ENCODE data around the gene CDH4. TPM values are rescaled to one million over a fixed set of nuclear protein-coding genes. Genes with fewer than 3 reads are reported as not detected.

Gene CDH4
- total RNA-seq, 2 donors from 2014 or later, result 0.07 to 0.94 TPM

- TF ChIP-seq, protein P1, sequence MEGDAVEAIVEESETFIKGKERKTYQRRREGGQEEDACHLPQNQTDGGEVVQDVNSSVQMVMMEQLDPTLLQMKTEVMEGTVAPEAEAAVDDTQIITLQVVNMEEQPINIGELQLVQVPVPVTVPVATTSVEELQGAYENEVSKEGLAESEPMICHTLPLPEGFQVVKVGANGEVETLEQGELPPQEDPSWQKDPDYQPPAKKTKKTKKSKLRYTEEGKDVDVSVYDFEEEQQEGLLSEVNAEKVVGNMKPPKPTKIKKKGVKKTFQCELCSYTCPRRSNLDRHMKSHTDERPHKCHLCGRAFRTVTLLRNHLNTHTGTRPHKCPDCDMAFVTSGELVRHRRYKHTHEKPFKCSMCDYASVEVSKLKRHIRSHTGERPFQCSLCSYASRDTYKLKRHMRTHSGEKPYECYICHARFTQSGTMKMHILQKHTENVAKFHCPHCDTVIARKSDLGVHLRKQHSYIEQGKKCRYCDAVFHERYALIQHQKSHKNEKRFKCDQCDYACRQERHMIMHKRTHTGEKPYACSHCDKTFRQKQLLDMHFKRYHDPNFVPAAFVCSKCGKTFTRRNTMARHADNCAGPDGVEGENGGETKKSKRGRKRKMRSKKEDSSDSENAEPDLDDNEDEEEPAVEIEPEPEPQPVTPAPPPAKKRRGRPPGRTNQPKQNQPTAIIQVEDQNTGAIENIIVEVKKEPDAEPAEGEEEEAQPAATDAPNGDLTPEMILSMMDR (IDR thresholded peaks at IDR 0.05), result no peak
- Histone ChIP-seq H3K27ac (no peak overlapping the region), H3K4me3 (no peak overlapping the region), H3K36me3 (no peaks in the 10 kb centered on the region), H3K9me3 (no peaks in the 10 kb centered on the region), H3K27me3 (no peaks in the 10 kb centered on the region), H3K4me1 (no peaks in the 10 kb centered on the region)
- DNase-seq (ENCODE audit: low spot score), result no peak
Observed at GRCh38 chr20:61861054-61861841, 609.2 kb downstream of the CDH4 start.

DNA sequence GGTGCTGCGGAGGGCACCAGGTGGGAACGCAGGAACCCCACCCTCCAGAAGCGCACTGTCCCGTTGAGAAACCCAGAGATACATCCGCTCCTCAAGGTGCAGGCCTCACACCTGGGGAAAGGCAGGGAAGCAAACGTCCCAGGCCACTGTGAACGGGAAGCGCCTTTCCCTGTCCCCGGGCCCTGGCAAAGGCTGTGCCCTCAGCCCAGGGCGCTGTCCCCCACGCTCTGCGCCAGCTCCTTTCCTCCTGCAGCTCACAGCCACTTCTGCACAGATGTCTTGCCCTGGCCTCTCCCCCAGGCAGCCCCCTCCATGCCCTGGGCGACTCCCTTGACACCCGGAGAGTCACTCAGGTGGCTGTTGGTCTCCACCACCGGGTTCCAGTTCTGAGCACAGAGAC, 609.8 kb downstream of the CDH4 start:
- H3K4me1 ChIP-seq, result no peaks in the 10 kb centered on the region
- H3K36me3 ChIP-seq, result no peaks in the 10 kb centered on the region
- no peak for DNase-seq (ENCODE audit: low spot score)
- H3K9me3 ChIP-seq, result no peaks in the 10 kb centered on the region
- no peak overlapping the region for H3K27ac ChIP-seq
- H3K27me3 ChIP-seq, result no peaks in the 10 kb centered on the region
- TF ChIP-seq, protein P1 (IDR thresholded peaks at IDR 0.05), result no peak
- no peak overlapping the region for H3K4me3 ChIP-seq

DNA sequence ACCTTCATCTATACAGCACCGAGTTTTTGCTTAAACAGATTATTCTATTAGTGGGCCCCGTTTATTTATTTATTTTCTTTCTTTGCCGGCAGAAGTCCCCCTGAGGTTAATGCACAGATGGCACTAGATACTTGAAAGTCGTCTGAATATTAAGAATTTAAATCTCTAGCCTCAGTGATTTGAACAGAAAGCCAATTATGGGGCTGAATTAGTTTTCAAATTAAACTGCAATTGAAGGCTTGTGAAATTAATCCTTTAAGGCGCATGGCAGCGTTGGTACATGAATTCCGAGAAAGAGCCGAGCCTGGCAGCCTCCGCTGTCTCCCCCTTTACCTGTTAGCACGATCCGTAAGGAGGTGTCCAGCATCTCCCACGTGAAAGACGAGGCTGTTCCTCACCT, 610.8 kb downstream of the CDH4 start:
- no peaks in the 10 kb centered on the region for H3K36me3 ChIP-seq
- H3K9me3 ChIP-seq, result no peaks in the 10 kb centered on the region
- H3K27ac ChIP-seq, result no peak overlapping the region
- H3K4me1 ChIP-seq, result no peaks in the 10 kb centered on the region
- no peaks in the 10 kb centered on the region for H3K27me3 ChIP-seq
- TF ChIP-seq, protein P1 (IDR thresholded peaks at IDR 0.05), result no peak
- no peak for DNase-seq (ENCODE audit: low spot score)
- no peak overlapping the region for H3K4me3 ChIP-seq

- Histone ChIP-seq H3K27ac (no peak overlapping the region), H3K9me3 (no peaks in the 10 kb centered on the region), H3K36me3 (no peaks in the 10 kb centered on the region), H3K4me3 (no peak overlapping the region), H3K4me1 (no peaks in the 10 kb centered on the region), H3K27me3 (no peaks in the 10 kb centered on the region)
- TF ChIP-seq, protein P1 (IDR thresholded peaks at IDR 0.05), result no peak
- DNase-seq (ENCODE audit: low spot score), result no peak
Observed at GRCh38 chr20:61864481-61864880, 612.4 kb downstream of the CDH4 start.

DNA sequence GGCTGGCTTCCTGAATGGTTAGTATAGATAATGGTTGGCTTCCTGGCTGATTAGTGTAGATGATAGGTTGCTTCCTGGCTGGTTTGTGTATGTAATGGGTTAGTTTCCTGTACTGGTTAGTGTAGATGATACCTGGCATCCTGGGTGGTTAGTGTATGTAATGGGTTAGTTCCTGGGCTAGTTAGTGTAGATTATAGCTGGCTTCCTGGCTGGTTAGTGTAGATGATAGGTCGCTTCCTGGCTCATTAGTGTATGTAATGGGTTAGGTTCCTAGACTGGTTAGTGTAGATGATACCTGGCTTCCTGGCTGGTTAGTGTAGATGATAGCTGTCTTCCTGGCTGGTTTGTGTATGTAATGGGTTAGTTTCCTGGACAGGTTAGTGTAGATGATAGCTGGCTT, 613.3 kb downstream of the CDH4 start:
- TF ChIP-seq, protein P1 (IDR thresholded peaks at IDR 0.05), result no peak
- H3K36me3 ChIP-seq, result no peaks in the 10 kb centered on the region
- H3K4me3 ChIP-seq, result no peak overlapping the region
- H3K27me3 ChIP-seq, result no peaks in the 10 kb centered on the region
- H3K27ac ChIP-seq, result no peak overlapping the region
- DNase-seq (ENCODE audit: low spot score), result no peak
- no peaks in the 10 kb centered on the region for H3K9me3 ChIP-seq
- H3K4me1 ChIP-seq, result no peaks in the 10 kb centered on the region

DNA sequence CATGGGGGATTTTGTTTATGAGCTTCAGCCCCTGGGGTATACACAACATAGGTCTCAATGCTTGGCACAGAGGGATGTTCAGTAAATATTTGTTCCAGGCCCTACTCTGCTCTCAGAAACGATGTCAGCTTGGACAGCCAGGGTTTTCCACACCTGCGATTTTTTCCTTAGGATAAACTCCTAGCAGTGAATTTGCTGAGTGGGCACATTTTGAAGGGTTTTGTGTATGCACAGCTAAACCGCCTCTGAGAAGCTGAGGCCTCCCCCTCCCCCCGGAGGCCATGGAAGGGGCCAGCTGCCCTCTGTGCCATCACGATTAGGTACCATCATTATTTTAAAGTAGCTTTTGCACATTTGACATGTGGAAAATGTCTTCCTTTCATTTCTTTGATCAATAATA, 614.1 kb downstream of the CDH4 start:
- H3K9me3 ChIP-seq, result peaks cover 0 to 2% of the 10 kb centered on the region in 2 donors
- H3K27ac ChIP-seq, result no peak overlapping the region
- DNase-seq (ENCODE audit: low spot score), result no peak
- no peaks in the 10 kb centered on the region for H3K4me1 ChIP-seq
- H3K27me3 ChIP-seq, result no peaks in the 10 kb centered on the region
- H3K36me3 ChIP-seq, result no peaks in the 10 kb centered on the region
- H3K4me3 ChIP-seq, result no peak overlapping the region
- TF ChIP-seq, protein P1 (IDR thresholded peaks at IDR 0.05), result no peak
